CD4-positive, alpha-beta T cell treated with Interferon alpha-2 for 1 hour (primary cell): ENCODE measurements around the gene PKP4.
"Not testable (repeated sequence)": the region's sequence is repeated elsewhere in the genome, so short reads cannot be mapped to it uniquely, and the experiment has no call there.

Experiments
- DNase-seq, 2 donors: peaks; one replicate each; pipeline ENCODE4 v3.0.0-alpha.2; 2020 to 2022

Gene PKP4

DNA sequence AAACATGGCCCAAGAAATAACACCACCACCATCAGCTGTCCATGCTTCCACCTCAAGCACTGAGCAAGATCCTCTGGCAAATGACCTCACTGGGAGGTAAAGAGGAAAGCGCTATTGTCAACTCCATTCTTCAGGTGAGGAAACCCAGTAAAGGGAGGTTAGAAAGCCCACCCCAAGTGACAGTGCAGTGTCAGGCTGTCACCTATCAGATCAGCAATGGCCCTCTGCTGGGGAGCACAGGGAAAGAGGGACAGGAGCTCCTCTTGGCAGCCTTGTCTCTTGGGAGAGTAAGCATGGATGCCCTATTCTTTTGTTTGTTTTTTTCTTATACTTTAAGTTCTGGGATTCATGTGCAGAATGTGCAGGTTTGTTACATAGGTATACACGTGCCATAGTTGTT, 234.1 kb downstream of the PKP4 start:
- no peak for DNase-seq

DNA sequence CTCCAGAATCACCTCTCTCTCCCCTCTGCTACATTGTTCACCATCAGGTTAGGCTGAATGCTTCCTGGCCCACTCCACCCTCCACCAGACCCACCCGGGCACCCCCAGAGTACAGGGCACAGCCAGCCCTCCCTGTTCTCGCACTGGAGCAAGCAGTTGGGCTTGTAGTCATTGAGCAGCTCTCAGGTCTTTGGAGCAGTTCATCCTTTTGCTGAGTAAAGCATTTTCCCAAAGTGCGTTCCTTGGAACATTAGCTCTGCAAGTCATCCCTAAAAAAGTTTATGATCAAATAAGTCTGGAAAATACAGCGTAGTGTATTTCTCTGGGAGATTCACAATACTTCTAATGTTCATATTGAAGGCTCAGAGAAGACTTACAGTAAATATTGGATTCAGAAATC, 234.9 kb downstream of the PKP4 start:
- no peak for DNase-seq

- DNase-seq, result no peak
Measured at GRCh38 chr2:158692372-158693103, 235.8 kb downstream of the PKP4 start.

DNA sequence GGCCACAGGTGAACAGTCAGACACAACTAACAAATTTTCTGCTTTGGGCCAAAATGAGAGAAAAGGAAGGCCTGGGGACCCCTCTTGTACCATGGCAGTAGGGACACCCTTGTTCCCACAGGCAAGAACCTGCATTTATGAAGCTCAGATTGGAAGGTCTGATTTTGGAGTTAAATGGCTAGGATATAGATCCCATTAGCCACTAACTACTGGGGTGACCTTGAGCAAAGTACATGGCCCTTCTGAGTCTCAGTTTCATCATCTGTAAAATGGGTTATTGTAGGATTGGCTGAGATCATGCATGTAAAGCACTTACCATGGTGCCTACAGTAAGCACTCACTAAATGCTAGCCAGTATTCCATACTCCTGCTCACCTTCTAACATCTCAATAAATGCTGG, 236.7 kb downstream of the PKP4 start:
- no peak for DNase-seq

DNA sequence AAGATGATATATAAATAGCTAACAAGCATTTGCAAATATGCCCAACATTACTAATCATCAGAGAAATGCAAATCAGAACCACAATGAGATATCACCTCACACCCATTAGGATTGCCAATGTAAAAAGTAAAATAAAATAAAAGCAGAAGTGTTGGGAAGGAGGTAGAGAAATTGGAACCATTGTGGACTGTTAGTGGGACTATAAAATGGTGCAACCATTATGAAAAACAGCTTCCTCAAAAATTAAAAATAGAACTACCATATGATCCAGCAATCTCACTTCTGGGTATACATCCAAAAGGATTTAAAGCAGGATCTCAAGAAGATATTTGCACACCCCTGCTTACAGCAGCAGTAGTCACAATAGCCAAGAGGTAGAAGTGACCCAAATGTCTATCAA, 238.6 kb downstream of the PKP4 start:
- DNase-seq, result no peak

- DNase-seq, result not testable (repeated sequence)
Measured at GRCh38 chr2:158695744-158696143, 239.0 kb downstream of the PKP4 start.

DNA sequence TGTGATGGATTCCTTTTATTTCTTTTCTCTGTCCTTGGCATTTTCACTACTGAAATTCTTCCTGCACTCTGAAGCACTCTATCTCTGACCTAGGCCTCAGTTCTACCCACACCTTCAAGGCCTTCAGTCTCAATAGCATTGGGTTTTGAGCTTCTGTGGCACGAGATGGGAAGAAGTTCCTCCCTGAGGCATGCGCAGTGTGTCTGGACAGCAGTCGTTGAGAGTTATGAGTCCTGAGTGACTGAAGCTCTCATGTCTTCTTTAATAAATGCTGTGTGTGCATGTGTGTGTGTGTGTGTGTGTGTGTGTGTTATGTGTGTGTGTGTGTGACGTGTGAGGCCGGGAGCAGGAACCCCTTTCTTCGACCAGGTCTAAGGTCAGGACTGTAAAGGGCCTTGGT, 242.6 kb downstream of the PKP4 start:
- DNase-seq, result no peak

DNA sequence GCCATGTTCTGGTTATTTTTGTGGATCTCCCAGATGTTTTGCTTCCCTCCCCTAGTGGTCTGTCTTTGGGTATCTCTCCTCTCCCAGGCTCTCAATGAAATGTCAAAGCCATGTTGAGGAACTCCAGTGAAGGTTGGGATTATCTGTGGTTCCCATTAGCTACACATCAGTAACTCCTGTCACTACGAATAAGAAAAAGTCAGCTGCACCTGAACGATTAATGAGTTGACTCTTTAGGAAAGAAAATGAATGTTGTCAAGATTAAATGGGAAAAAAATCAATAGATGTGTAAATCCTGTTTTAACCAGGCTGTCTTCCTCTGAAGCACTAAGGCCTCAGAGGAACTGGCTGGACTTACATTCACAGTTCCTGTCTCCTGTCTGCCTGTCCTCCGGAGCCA, 244.3 kb downstream of the PKP4 start:
- no peak for DNase-seq

GRCh38 chr2:158702740-158703139, 246.0 kb downstream of the PKP4 start:
- no peak for DNase-seq

GRCh38 chr2:158704724-158705465, 248.1 kb downstream of the PKP4 start:
- DNase-seq, result not testable (repeated sequence)

- no peak for DNase-seq
Measured at GRCh38 chr2:158712791-158713522, 256.2 kb downstream of the PKP4 start.

GRCh38 chr2:158713523-158714138, 256.9 kb downstream of the PKP4 start:
- no peak for DNase-seq

DNA sequence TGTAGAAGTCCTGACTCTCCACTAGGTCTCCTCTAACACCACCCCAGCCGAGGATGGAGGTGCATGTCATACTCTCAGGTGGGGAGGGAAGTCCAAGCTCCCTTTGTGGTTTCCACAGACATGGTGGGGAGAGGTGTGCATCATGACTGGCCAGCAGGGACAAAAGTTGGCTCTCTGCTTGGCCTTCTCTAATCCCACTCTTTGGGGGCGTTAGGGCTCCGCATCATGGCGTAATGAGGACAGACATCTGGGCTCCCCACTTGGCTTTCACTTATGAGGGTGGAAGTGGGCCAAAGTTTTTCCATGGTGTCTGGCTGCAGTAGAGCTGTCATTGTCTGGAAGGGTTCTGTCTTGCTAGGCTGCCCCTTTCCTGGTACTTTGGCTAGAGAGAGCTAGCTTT, 257.7 kb downstream of the PKP4 start:
- DNase-seq, result no peak

- no peak for DNase-seq
Measured at GRCh38 chr2:158715357-158715756, 258.6 kb downstream of the PKP4 start.

DNA sequence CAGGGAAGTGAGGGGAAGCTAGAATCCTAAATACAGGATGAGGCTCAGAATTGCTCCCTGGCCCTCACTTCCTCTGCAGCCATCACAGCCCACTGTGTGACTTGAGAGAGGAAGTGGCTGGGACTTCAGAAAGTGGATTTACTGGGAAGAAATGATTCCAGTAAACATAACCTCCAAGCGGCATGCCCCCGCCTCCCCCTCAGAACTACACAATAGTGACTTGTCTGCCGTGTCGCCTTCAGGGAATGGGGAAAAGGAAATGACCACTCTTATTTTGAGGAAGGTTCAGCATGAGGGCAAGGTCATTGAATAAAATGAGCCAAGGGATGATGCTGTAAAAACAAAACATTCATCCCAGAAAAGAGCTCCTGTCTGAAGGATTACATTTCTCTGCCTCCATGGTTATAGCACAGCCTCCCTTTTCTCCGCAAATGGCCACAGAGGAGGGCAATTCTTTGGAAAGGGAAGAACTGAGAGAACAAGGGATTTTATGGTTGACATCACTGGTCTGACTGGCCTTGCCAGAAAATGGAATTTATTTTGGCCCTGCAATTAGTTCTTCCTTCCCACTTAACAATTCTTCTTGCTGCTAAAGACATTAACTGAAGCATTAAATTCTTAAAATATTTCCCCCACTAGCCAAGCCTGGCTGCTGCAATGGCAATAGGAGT, 259.5 kb downstream of the PKP4 start:
- DNase-seq, result no peak

GRCh38 chr2:158716921-158717320, 260.2 kb downstream of the PKP4 start:
- no peak for DNase-seq

DNA sequence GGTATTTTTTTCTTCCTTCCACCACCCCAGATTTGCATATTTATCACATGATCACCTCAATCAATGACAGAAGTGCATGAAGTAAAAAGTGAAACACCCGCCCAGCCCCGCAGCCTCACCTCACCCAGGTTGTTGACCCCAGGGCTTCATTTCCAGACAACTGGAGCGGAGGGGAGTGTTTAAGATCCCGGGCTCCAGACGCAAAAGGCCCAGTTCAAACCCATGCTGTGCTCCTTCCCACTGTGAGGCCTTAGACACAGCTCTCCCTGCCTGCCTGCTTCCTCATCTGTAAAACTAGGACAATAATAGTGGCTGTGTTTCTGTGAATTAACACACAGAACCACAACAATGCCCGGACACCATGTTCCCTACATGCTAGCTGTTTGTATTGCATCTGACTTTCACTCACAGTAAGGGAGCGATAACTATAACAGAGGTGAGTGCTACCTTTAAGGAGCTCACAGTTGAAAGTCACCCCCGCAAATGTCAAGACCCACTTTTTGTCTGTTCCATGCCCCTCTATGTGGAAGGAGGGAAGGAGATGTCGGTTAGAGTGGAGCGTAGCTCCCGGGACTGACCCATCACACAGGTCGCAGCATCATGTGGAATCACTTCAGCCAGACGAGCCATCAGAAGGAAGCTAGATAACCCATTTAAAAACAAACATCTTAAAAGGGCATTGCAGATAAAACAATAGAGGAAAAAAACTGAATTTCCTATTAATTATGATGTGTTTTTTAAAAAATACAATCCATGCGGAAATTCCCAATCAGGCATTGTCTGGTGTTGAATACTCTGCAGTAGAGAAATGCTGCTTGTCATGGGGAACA, 260.8 kb downstream of the PKP4 start:
- no peak for DNase-seq

DNA sequence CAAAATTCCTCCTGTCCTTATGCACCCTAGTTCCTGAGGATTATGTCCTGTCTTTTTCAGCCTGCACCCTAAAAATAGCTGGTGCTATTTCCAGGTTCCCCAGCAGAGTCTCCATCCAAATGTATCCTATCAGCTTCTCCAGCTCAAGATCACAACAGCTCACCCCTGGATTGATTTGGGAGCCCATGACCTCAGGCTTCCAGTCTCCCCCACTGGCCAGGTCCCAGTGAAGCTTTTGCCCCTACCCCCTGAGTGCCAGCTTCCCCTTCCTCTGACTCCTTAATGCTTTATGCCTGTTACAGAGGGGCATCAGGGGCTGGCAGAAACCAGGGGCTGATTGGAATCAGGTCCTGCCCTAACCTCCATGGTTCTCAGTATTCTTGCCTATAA, 261.4 kb downstream of the PKP4 start:
- DNase-seq, result no peak

DNA sequence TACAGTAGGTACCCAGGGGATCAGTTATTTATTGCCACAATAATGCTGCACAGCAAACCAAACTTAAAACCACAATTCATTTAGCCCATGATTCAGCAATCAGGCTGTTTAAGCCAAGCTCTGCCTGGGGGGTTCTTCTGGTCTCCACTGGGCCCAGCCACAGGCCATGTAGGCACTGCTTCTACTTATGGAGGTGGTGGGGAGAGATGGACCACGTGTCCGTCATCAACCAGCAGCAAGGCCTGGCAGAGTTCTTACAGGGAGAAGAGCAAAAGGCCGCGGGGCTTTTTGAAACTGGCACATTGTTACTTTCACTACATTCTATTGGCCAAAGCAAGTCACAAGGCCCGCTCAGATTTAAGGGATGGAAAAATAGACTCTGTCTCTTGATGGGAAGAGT, 262.1 kb downstream of the PKP4 start:
- no peak for DNase-seq

- no peak for DNase-seq
Measured at GRCh38 chr2:158719403-158719802, 262.7 kb downstream of the PKP4 start.

GRCh38 chr2:158722266-158723105, 265.7 kb downstream of the PKP4 start:
- DNase-seq, result no peak
